Measurements from ENCODE around the gene STK4. TPM values are rescaled to one million over a fixed set of nuclear protein-coding genes. Genes with fewer than 3 reads are reported as not detected.
"Not testable (repeated sequence)": the region's sequence is repeated elsewhere in the genome, so short reads cannot be mapped to it uniquely, and the experiment has no call there.

The STK4 gene
- total RNA-seq, 1 donor from 2014 or later: 9.3 TPM

- peak; percentile 79 for ATAC-seq
- intact Hi-C loops (cut with micrococcal nuclease): loop anchor here (5.0 kb wide), 1 partner anchor 53 kb away; no protein-coding TSS in a partner anchor
- no peak for DNase-seq
Observed at GRCh38 chr20:45044084-45044573, 77.8 kb downstream of the STK4 start.

- ATAC-seq (no peak), DNase-seq (no peak)
- intact Hi-C loops (cut with micrococcal nuclease): loop anchor here (5.0 kb wide), 1 partner anchor 53 kb away; no protein-coding TSS in a partner anchor
Observed at GRCh38 chr20:45044601-45045000, 78.3 kb downstream of the STK4 start.

DNA sequence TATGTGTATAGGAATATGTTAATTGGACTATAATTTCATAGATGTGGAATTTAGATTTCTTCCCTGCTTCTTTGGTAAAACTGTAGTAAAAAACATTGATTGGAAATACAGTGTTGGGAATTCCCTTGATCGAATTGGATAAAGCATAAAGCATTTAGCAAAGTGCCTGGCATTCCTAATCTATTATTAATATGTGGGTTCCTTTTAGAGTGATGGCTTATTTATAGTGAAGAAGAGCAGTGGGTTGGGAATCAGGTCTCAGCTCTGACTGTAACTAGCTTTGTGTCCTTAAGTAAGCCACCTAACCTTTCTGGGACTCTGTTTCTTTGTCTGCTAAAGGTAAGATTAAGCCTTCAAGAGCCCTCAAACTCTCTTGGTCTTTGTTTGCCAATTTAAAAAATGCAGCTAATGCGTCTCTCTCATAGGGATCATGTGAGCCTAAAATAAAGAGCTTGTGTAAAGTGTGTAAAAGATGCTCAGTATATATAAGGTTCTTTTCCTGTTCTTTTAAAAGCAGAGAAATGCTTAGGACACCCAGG, 81.3 kb downstream of the STK4 start:
- intact Hi-C loops (cut with micrococcal nuclease): no loop called here
- ATAC-seq (no peak), DNase-seq (no peak)

- intact Hi-C loops (cut with micrococcal nuclease): no loop called here
- DNase-seq: no peak
Observed at GRCh38 chr20:45049438-45049837, 83.1 kb downstream of the STK4 start.

DNA sequence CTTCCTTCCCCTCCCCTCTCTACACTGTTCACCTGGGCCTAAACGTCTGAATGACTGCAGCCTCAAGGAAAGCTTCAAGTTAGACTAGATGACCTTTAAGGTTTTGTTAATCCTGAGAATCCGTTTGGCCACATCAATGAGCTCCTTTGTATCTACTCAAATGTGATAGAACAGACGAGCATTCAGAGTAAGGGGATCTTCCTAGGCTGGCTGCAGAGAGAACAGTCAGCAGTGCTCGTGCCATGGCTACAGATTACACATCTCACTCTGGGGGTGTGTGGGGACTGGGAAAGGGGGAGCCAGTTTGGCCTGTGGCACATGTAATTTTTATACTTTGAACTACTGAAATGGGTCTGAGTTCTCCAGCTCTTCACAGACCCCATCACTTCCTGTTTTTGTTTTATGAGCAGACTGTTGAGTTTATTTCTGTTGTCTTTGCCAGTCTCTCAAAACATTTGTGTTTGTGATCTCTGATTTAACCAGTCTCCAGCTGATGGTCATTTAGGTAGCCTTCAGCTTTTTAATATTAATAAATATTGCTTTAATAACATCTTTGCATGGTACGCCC, 83.7 kb downstream of the STK4 start:
- ATAC-seq (peak; percentile 20), DNase-seq (no peak)
- intact Hi-C loops (cut with micrococcal nuclease): no loop called here

More at GRCh38 chr20:45049438-45049837, 83.1 kb downstream of the STK4 start:
- no peak for ATAC-seq

DNA sequence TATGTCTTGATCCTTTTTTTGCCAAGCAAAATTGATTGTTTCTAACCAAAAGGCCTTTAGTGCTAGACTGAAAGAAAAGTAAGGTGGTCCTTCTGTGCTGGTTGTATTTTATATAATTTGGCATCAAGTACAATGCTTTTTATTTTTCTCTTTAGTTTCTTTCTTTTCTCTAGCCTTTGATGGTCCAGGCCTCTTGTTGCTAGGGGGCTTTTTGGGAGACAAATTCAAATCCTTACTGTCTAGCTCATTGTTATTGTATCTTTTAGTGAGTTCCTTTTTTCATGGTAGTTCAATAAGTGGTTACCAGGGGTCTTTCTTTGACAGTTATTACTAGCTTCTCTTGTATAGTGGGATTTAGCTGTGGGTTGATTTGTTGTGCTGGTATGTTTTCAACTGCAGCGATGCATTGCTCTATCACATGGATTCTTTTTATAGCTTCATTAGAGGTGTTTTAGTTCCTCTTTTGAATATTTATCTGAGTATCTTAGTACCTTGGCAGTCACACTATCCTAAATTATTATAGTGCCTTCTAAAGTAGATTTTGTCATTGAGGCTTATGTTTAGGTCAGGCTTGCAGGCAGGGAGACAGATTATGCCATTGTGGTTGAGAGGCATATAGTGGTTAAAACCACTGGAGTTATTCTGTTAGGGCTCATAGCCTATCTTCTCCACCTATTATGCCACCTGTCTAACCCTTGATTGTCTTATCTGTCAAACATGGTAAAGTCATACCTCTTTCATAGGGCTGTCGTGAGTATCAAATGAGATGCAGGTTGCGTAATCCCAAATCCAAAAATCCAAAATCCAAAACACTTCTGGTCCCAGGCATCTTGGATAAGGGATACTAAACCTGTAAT, 85.1 kb downstream of the STK4 start:
- DNase-seq (no peak), ATAC-seq (peak; percentile 79)
- intact Hi-C loops (cut with micrococcal nuclease): no loop called here

GRCh38 chr20:45052698-45053429, 86.6 kb downstream of the STK4 start:
- intact Hi-C loops (cut with micrococcal nuclease): no loop called here
- ATAC-seq: peak; percentile 56
- DNase-seq: no peak

GRCh38 chr20:45053430-45054351, 87.4 kb downstream of the STK4 start:
- intact Hi-C loops (cut with micrococcal nuclease): no loop called here
- DNase-seq (no peak), ATAC-seq (no peak)

DNA sequence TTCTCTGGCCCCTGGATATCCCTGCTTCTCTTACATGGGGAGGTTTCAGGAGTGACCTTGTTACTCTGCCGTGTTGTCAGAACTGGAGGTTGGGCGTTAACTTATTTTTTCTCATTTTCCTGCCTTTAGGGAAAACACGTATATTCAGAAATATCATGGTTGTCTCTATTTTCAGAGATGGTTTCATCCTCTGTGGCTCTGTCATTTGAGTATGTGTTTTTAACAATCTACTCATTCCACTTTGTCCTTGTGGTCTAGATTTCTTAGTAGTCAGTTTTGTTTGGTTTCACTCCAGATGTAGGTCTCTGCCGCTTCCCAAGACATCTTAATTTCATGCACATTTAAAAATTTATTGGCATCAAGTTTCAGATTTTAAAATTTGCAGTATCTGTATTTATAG, 88.7 kb downstream of the STK4 start:
- DNase-seq (no peak), ATAC-seq (no peak)
- intact Hi-C loops (cut with micrococcal nuclease): no loop called here

DNA sequence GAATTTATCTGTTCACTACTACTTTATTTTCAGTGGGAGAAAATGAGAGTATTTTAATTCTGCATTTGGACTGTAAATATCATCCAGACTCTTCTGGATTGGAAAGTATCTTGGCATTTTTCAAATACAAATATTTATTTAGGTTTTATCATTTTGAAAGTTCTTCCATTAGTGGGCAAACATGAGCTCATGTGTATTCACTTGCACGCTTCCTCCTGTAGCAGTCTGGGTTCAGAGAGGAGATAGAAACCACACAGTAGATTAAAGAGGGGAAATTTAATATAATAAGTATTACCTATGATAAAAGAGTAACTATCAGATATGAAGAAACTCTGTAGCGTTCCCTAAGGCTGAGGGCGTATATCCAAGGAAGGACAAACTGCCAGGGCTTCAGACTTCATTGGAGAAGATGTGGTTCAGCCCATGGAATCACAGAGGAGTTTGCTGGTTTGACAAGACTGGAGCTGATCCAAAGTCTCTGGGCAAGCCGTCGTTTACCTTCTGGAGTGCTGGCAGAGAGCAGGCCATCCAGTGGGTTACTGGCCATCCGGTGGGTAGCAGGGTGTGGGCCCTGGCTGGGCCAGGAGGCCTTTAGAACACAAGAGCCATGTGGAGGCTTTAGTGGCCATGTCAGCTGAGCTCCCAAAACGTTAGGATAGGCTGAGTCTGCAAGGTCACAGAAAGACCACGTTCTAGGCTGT, 90.3 kb downstream of the STK4 start:
- intact Hi-C loops (cut with micrococcal nuclease): no loop called here
- ATAC-seq (no peak), DNase-seq (no peak)

GRCh38 chr20:45058168-45058850, 92.0 kb downstream of the STK4 start:
- intact Hi-C loops (cut with micrococcal nuclease): no loop called here
- ATAC-seq (no peak), DNase-seq (no peak)

DNA sequence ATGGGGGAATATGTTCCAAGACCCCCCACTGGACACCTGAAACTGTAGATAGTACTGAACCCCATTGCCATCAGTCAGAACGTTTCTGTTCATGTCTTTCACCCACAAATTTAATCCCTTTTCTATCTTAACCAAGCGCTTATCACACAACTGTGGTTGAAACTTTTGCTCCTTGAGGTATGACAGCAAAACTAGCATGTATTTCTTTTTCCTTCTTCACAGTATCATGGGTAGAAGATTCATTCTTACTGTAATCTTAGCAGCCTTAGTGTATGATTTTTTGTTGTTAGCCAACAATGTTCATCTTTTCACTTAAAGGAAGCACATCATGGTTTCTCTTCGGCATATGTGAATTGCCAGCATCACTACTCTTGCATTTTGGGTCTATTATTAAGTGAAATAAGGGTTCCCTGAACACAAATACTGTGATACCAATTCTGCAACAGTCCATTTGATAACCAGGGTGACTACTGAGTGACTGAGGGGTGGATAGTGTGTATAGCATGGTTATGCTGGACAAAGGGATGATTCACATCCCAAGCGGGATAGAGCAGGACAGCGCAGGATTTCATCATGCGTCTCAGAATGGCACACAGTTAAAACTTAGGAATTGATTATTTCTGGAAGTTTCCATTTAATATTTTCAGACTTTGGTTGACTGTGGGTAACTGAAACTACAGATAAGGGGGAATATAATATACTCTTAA, 92.9 kb downstream of the STK4 start:
- no peak for ATAC-seq
- no peak for DNase-seq
- intact Hi-C loops (cut with micrococcal nuclease): no loop called here

GRCh38 chr20:45060294-45060693, 94.0 kb downstream of the STK4 start:
- DNase-seq (no peak), ATAC-seq (no peak)
- intact Hi-C loops (cut with micrococcal nuclease): no loop called here

DNA sequence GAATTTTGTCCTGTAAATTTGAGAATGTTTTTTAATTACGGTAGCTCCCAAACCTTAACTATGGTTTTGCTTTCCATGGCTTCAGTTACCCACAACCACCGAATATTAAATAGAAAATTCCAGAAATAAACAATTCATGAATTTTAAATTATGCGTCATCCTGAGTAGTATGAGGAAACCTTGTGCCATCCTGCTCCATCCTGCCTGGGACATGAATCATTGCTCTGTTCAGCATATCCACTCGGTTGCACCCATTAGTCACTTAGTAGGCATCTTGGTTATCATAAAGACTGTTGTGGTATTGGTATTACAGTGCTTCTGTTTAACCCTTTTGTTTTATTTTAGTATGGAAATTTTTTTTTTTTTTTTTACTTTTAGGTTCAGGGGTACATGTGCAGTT, 94.9 kb downstream of the STK4 start:
- DNase-seq (no peak), ATAC-seq (no peak)
- intact Hi-C loops (cut with micrococcal nuclease): no loop called here

GRCh38 chr20:45063107-45063506, 96.8 kb downstream of the STK4 start:
- intact Hi-C loops (cut with micrococcal nuclease); DNase-seq; ATAC-seq: not testable (repeated sequence)

GRCh38 chr20:45064812-45065211, 98.5 kb downstream of the STK4 start:
- intact Hi-C loops (cut with micrococcal nuclease): no loop called here
- ATAC-seq (no peak), DNase-seq (no peak)

DNA sequence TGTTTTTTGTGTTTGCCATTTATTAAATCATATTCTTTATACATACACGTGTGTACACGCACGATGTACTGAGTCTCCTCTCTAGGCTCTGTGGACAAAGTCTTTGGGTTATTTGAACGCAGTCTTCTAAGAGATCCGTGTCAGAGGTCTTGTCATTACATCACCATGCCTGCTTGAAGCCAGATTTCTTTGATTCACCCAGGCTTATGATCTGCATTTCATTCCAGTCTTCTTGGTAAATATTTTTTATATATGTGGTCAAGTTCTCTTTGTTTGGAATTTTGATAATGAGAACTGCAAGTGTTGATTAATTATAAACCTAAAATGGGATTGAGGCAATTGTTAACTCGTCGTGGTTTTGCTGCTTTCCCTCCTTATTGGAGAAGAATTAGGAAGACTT, 100.1 kb downstream of the STK4 start:
- DNase-seq: no peak
- ATAC-seq: no peak
- intact Hi-C loops (cut with micrococcal nuclease): no loop called here

All from left ventricle myocardium superior (tissue), 1 donor.